IPS-NIHi11 (cell line): ENCODE measurements around the gene GALK1.
"Not testable (repeated sequence)": the region's sequence is repeated elsewhere in the genome, so short reads cannot be mapped to it uniquely, and the experiment has no call there.

Experiments used
- DNase-seq: peaks from one replicate; pipeline ENCODE4 v3.0.0; 2012; ENCODE audit warnings: mixed read lengths, low spot score

GALK1 gene

GRCh38 chr17:75783803-75784472 lies 18.9 kb upstream of the GALK1 start:
- DNase-seq, result no peak

- DNase-seq, result no peak
Measured at GRCh38 chr17:75783069-75783783, 18.2 kb upstream of the GALK1 start.

- no peak for DNase-seq
Measured at GRCh38 chr17:75779987-75780889, 15.2 kb upstream of the GALK1 start.

- DNase-seq, result peak; percentile 95
Measured at GRCh38 chr17:75779250-75779986, 14.4 kb upstream of the GALK1 start.

GRCh38 chr17:75778861-75779249 lies 13.9 kb upstream of the GALK1 start:
- DNase-seq, result peak; percentile 63

GRCh38 chr17:75778066-75778860 lies 13.3 kb upstream of the GALK1 start:
- DNase-seq, result not testable (repeated sequence)

- no peak for DNase-seq
Measured at GRCh38 chr17:75777296-75777922, 12.4 kb upstream of the GALK1 start.

- no peak for DNase-seq
Measured at GRCh38 chr17:75776386-75777295, 11.6 kb upstream of the GALK1 start.

- DNase-seq, result no peak
Measured at GRCh38 chr17:75774991-75775668, 10.1 kb upstream of the GALK1 start.

GRCh38 chr17:75774471-75774990 lies 9.5 kb upstream of the GALK1 start:
- no peak for DNase-seq

- no peak for DNase-seq
Measured at GRCh38 chr17:75773808-75774470, 8.9 kb upstream of the GALK1 start.

GRCh38 chr17:75773121-75773807 lies 8.3 kb upstream of the GALK1 start:
- DNase-seq, result no peak

GRCh38 chr17:75771334-75772281 lies 6.6 kb upstream of the GALK1 start:
- no peak for DNase-seq

GRCh38 chr17:75769536-75769935 lies 4.5 kb upstream of the GALK1 start:
- DNase-seq, result no peak

- no peak for DNase-seq
Measured at GRCh38 chr17:75767881-75768280, 2.9 kb upstream of the GALK1 start.

GRCh38 chr17:75765981-75766380 lies 989 bp upstream of the GALK1 start:
- no peak for DNase-seq

GRCh38 chr17:75764417-75764710 lies 628 bp downstream of the GALK1 start:
- DNase-seq, result no peak
